HG02763 (cell line): ENCODE measurements around the gene MOXD1.
A peak's percentile ranks its signal among the peaks of the same experiment; 100 is the strongest.
"Not testable (repeated sequence)": the region's sequence is repeated elsewhere in the genome, so short reads cannot be mapped to it uniquely, and the experiment has no call there.

Experiments
- ATAC-seq: cut with Tn5 transposase; IDR thresholded peaks from one replicate; pipeline ENCODE4 v1.9.1; 2021; ENCODE audit warnings: mild to moderate bottlenecking, moderate library complexity; ENCODE audit not compliant: unreplicated experiment

Gene MOXD1

DNA sequence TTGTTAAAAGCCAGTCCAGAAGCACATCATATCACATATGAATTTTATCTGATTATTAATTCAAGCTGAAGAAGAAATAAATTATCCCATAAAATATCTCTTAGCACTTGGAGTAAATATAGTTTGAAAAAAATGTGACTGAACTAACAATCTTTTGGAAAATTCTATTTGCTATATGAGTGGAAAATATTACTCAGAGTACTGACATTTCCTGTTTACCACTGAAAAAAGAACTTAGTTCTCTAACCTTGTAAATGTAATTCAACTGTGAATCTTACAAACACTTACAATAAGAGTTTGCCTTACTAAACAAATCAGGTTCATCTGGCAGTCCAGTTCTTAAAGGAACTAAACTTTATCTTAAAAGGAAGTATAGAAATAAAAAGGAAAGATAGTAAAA lies 44.2 kb downstream of the MOXD1 start:
- no peak for ATAC-seq

DNA sequence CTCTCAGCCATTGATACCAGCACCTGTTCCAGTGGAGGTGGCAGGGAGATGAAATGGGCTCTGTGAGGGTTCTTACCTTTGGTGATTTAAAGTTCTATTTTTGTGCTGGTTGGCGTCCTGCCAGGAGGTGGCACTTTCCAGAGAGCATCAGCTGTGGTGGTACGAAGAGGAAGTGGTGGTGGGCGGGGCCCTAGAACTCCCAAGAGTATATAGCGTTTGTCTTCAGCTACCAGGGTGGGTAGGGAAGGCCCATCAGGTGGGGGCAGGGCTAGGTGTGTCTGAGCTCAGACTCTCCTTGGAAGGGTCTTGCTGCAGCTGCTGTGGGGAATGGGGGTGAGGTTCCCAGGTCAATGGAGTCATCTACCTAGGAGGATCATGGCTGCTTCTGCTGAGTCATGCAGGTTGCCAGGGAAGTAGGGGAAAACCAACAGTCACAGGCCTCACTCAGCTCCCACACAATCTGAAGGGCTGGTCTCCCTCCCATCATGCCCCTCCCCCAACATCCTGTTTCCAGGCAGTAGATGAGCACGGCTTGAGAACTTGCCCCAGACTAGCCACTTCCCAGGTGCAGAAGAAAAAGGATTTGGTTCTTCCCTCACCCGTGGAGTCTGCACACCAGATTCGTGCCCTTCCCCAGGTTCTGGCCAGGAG lies 46.6 kb downstream of the MOXD1 start:
- ATAC-seq: no peak

DNA sequence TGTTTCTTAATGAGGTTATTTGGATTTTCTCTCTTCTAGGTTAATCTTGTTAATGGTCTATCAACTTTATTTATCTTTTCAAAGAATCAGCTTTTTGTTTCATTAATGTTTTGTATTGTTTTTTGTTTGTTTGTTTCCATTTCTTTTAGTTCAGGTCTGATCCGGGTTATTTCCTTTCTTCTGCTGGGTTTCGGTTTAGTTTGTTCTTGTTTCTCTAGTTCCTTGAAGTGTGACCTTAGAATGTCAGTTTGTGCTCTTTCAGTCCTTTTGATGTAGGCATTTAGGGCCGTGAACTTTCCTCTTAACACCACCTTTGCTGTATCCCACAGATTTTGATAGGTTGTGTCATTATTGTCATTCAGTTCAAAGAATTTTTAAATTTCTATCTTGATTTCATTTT lies 49.3 kb downstream of the MOXD1 start:
- not testable (repeated sequence) for ATAC-seq

DNA sequence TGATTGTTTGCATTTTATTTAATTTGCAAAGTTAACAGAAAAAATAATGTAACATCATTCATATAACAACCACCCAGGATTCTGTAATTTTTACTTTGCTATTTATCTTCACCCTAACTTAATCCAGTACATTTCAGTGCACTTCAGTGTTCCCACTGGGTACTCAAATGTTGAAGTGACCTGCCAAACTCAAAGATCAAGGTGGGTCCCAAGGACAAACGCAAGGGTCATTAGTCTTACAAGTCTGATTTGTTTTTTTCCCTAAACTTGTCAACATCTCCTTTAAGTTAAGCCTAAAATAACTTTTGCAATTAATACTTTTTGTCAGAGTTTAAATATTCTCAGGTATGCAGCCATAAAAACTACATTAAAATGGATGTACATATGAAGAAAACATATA lies 53.0 kb downstream of the MOXD1 start:
- no peak for ATAC-seq

DNA sequence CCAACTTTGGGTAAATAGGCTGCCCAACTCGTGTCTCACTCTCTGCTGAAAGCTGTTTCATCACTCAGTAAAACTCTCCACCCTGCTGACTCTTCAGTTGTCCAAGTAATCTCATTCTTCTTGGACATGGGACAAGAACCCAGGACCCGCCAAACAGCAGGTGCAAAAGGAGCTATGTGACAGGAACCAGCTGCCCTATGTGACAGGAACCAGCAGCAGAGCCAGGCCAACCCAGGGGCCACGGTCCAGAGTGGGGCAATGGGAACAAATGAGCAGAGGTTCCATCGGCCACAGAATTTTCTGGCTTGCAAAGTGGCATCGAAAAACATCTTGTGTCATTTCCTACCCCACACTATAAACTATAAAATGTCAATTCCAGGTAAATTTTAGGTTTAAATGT lies 56.5 kb downstream of the MOXD1 start:
- no peak for ATAC-seq

DNA sequence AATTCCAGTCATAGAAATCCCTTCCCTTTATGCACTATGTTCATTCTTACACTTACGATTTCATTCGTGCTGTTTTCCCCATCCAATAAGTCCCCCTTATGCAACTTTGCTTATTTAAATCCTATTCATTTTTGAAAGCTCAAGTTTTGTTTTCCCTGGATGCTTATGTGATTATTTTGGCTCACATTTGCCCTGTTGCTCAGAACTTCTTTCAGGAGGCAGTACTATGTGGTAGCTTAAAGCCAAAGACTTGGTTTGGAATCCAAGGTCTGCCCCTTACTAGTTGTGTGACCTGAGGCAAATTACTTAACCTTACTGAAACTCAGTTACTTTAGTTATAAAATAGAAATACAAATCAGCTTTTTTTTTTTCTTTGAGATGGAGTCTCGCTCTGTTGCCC lies 59.6 kb downstream of the MOXD1 start:
- no peak for ATAC-seq

DNA sequence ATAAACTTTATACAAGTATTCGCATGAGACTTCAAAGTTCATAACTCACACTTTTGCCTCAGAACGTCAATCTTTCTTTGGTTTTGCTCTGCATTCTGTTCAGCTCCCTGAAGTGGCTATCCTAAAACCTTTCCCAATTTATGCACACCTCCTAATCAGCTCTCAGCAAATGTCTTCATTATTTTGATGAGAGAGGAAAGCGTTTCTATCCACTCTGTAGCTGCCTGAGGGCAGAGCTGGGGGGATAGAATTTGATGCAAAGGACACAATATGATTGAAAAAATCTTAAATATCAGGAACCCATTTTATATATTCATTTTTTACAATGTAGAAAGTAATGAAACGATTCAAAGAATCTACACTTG lies 66.8 kb downstream of the MOXD1 start:
- ATAC-seq: no peak

DNA sequence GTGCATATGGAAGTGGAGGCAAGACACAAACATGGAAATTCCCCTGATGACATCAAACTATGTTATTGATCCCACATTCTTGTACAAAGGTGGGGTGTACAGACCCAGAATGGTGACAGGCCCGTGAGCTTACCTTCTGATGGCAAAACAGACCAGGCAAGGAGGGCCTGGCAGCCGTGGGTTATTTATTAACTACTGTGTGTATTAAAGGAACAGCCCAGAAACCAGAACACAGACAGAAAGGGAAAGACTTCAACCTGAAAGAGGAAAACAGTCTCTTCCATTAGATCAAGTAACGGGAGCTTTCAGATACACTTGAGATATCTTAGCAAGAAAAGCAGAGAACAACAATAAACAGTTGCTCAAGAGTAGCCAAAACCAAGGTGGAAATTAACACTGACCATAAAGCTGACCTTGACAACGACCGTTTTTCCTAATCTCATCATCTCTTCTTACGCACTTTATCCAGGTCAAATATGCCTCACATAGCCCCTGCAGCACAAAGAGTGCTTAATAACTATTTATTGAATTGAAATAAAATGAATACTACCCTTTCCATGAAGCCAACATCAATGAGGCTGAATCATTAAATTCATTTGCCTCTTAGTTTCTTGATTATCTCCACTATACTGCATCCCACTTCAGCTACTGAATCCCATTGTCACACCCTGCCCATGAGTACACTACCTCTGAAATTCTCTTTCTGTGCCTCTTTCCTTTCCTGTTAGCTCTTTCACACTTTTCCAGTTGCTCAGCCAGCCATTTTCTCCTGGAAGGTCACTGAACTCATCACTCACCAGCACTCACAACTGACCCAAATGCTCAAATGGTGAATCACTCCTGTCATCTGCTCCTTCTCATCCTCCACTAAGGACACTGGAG lies 67.4 kb downstream of the MOXD1 start:
- ATAC-seq: no peak

DNA sequence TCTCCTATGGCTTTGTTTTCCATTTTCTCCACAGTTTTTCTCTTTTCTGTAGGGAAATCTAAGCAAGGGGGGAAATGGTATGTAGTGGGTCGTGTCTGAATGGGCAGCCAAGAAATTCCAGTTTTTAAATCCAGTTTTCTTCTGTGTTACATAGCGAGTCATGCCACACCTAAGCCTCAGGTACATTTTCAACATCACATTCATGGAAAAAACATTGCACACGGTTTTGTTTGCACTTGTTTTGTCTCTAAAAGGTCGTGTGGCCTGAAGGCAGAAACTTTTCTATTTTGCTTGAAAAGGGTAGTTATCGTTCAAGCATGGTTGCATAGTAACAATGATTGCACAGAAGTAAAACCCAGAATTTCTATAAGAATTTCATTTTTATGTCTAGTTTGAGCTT lies 70.5 kb downstream of the MOXD1 start:
- no peak for ATAC-seq

DNA sequence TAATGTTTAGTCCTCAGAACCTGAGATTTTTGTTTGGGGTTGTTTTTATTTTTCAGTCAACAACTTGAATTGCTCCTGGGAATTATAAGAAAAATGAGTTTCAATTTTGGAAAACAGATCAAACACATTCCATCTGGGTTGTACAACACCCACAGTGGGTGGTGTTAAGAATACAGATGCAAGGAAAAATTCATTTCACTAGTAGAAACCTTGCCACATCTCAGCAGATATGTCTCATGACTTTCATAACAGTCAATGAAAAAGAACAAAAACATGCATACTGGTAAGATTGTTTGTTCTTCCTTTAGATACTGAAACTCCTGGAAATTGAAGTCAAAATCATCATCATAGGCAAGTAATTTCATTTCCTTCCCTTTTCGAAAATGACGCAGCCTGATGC lies 78.9 kb downstream of the MOXD1 start:
- no peak for ATAC-seq

DNA sequence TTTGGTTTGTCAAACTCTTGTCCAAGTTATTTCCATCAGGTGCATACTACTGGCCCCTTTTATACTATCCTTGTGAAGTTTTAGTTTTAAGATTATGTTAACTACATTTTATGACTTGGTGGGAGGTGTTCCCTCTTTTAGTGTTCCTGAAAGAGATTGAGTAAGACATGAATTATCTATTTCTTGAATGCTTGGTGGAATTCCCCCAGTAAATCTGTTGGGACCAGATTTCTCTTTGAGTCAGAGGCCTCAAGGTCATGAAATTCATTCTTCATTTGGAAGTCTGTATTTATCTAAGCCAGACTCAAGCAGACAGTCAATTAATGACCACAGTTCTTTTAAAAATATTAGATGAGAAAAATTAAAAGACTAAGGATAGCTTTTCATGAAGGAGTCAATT lies 81.3 kb downstream of the MOXD1 start:
- ATAC-seq: no peak

DNA sequence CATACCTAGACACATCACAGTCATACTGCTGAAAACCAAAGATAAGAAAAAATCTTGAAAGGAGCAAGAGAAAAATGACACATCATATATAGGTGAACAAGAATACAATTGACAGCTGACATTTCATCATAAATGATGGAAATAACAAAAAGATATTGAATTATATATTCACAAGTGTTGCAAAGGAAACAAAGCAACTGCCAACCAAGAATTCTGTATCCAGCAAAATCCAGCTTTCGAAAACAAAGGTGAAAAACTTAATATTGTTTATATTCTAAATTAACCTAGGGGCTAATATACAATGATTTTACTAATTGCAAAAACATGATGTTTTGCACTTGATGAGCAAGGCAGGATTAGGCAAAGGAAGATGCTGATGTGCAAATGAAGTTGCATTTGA lies 84.3 kb downstream of the MOXD1 start:
- no peak for ATAC-seq

DNA sequence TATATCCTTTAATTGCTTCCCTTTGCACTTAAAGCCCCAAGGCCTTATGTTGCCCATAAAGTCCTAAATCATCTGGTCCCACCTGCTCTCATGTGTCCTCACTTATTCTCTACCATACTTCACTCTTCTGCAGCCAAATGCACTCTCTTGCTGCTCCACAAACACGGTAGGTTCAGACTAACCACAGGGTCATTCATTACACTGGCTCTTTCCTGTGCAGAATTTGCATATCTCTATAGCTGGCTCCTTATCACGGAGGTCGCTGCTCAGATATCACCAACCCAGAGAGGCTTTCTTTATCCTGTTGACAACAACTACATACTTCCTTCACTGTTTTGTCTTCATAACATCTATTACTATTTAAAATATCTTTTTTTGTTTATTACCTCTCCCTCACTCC lies 86.8 kb downstream of the MOXD1 start:
- peak; percentile 85 for ATAC-seq

DNA sequence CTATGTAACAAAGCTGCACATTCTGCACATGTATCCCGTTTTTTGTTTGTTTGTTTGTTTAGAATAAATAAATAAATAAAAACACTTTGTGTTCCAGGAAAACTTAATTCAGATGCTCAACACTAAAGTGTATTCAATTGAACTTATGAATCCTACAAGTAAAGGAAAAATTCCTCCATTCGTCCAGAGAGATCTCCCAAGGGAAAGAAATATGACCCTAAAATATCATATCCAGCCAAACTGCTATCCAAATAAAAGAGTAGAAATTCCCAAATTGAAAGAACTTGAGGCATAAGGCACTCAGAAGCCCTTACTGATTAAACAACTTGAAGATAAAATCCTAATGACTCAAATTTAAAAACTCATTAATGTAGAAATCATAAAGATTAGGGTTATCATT lies 90.4 kb downstream of the MOXD1 start:
- ATAC-seq: no peak

DNA sequence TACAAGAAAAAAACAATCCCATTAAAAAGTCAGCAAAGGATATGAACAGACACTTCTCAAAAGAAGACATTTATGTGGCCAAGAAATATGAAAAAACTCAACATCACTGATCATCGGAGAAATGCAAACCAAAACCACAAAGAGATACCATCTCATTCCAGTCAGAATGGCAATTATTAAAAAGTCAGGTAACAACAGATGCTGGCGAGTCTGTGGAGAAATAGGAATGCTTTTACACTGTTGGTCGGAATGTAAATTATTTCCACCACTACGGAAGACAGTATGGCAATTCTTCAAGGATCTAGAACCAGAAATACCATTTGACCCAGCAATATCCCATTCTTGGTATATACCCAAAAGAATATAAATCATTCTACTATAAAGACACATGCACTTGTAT lies 91.1 kb downstream of the MOXD1 start:
- ATAC-seq: not testable (repeated sequence)

DNA sequence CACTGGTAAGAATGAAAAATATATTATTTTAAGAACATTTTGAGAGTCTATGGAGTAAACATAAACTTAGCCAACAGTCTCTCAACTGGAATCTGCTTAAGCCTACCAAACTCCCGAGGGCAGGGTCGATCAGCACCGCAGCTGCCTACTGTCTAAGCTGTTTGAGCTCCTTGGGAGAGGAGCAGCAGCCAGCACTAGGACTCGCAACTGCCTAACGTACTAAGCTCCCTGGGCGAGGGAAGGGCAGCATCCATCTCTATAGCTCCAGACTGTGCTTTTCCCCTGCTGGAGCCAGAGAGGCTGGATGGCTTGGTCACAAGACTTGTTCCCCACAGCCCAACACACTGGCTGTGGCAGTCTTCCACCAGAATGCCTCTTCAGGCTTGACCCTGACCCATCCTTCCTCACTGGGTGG lies 96.4 kb downstream of the MOXD1 start:
- ATAC-seq: no peak

DNA sequence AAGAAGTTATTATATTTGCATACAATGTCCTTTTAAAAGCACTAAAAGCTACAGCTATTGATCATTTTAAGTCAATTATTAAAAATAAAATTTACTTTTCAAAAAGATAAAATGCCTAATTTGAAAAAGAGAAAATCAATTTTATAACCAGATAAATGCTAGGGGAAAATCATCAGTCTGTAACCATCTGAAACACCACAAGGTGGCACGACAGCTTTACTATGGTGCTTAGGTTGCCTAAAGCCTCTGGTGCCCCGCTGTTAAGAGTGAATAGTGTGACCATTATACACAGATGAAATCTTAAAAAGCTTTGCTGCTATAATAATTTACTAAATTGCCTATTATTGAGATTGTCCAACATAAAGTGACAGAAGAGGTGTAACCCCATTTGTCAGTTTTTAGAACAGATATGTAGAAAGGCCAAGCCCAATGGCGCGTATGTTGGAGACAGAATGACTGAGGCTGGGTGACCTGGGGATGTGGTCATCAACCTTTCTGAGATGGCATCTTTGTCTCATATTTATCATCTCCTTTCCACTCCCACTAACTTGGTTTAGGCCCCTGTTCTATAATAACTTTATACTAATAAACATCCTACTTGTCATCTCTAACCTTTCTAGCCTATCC lies 100.8 kb downstream of the MOXD1 start:
- peak; percentile 61 for ATAC-seq

DNA sequence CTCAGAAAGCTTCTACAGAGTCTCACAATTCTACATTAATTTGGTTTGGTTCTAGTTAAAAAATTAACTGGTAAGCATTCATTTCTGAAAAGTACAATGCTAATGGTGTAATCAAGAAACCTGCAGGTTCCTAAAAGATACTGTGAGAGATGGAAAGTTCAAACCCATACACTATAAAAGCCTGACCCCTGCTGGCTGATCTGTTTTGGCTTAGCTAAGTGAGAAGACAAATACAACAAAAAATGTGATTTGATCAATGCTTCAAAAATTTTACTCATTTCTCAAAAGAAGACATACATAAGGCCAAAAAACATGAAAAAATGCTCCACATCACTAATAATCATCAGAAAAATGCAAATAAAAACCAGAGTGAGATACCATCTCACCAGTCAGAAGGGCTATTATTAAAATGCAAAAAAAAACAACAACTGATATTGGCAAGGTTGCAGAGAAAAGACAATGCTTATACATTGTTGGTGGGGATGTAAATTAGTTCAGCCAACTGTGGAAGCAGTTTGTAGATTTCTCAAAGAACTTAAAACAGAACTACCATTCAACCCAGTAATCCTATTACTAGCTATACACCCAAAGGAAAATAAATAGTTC lies 102.8 kb downstream of the MOXD1 start:
- no peak for ATAC-seq

DNA sequence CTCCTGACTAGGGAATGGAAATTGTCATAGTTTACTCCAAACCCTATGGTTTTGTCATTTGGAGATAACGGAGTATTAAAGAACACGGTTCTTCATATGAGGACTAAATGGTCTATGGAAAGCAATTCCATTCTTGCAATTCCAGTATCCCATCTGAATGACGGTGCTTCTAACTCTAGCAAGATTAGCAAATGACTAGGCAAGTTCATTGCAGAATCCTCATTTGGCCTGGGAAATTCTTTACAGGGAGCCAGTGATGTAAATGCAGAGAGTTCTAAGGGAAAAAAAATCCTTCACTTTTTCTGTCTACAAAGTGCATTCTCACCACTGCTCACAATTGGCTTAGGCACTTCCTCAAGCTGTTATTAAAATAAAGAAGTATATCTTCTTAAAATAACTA lies 111.5 kb downstream of the MOXD1 start:
- no peak for ATAC-seq

DNA sequence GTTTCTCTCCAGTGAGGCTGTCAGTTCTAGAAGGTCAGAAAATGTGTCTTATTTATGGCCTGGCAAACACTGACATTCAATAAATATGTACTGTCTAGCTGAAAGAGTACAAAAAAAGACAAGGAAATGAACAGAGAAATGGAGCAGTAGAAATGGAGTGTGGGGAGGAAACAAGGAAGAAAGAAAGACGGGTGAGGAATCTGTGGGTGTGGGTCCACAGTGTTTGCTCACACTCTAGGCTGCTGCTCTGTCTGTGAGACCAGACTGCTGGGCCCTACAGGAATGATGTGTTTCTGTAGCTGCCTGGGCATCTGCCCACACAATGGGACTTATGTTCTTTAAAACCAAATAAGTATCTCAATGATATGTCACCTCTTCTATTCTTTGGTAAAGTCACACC lies 114.2 kb downstream of the MOXD1 start:
- ATAC-seq: no peak

DNA sequence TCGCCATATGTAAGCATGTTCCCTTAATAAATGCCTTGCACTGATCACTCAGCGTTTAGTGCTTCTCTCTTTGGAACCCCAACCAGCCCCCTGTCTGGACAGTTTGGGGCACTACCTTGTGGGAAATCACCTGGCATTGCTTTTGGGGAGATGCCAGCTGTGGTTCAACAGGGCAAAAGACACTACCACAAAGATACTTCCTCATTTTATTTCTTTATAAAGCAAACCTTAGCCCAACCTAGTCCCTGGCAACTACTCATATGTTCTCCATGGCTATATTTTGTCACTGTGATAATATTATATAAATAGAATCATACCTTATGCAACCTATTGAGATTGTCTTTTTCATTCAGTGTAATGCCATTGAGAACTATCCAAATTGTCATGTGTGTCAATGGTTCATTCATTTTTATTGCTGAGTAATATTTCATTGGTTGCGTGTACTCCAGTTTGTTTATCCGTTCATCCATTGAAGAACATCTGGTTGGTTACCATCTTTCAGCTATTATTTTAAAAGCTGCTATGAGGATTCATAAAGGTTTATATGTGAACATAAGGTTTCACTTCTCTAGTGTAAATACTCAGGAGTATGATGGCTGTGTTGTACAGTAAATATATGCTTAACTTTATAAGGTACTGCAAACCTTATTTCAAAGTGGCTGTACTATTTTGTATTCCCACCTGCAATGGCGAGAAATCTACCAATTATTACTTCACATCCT lies 114.8 kb downstream of the MOXD1 start:
- ATAC-seq: no peak
